ENCODE data around the gene HOXA13.

- no peak for TF ChIP-seq CTCF (IDR thresholded peaks at IDR 0.05)
- no peak for TF ChIP-seq EZH2 (IDR thresholded peaks at IDR 0.05; ENCODE audit: borderline replicate concordance, insufficient read depth, low read depth, low read length, poor library complexity, severe bottlenecking)
These were observed 49.9 kb downstream of the HOXA13 start for GRCh38 chr7:27149842-27150567.
